Measurements from ENCODE around the gene COX7A2L. TPM values are rescaled to one million over a fixed set of nuclear protein-coding genes. Genes with fewer than 3 reads are reported as not detected.
"Not testable (repeated sequence)": the region's sequence is repeated elsewhere in the genome, so short reads cannot be mapped to it uniquely, and the experiment has no call there.

COX7A2L gene
- total RNA-seq, 1 donor from 2014 or later, result 83.3 TPM

DNA sequence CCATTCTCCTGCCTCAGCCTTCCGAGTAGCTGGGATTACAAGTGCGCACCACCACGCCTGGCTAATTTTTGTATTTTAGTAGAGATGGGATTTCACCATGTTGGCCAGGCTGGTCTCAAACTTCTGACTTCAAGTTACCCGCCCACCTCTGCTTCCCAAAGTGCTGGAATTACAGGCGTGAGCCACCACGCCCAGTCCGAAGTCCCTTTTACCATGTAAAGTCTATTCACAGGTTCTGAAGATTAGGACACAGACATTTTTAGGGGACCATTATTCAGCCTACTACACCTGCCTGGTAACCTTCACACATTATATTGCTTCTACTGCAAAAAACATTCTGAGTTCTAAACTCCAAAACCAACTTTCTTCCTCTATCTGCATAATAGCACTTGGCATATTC, 19.0 kb upstream of the COX7A2L start:
- H3K4me1 Mint-ChIP-seq (ENCODE audit: low read depth); H3K27ac Mint-ChIP-seq; intact Hi-C loops (cut with micrococcal nuclease); DNase-seq (ENCODE audit: low spot score); H3K36me3 Mint-ChIP-seq (ENCODE audit: low read depth); H3K4me3 Mint-ChIP-seq; H3K9me3 Mint-ChIP-seq: not testable (repeated sequence)
- peaks cover 16% of the 10 kb centered on the region for H3K27me3 Mint-ChIP-seq (ENCODE audit: insufficient read depth)

DNA sequence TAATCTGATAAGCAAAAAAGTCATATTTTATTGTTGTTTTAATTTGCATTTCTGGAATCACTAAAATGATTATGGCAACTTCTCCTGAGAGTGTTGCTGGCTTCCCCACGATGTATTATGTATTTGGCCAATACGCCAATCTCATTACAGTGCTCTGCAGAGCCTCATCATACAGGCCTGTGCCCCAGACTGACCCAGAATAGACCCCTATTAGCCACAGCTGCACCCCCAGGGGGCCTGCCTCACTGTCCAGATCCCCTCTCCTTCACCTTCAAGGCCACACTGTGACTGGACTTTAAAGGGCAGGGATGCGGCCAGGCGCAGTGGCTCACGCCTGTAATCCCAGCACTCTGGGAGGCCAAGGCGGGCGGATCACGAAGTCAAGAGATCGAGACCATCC, 17.4 kb upstream of the COX7A2L start:
- Mint-ChIP-seq H3K4me3 (no peak overlapping the region), H3K4me1 (ENCODE audit: low read depth) (no peaks in the 10 kb centered on the region), H3K27ac (no peak overlapping the region), H3K9me3 (no peaks in the 10 kb centered on the region), H3K36me3 (ENCODE audit: low read depth) (no peaks in the 10 kb centered on the region), H3K27me3 (ENCODE audit: insufficient read depth) (peaks cover 14% of the 10 kb centered on the region)
- intact Hi-C loops (cut with micrococcal nuclease), result no loop called here
- DNase-seq (ENCODE audit: low spot score), result no peak

DNA sequence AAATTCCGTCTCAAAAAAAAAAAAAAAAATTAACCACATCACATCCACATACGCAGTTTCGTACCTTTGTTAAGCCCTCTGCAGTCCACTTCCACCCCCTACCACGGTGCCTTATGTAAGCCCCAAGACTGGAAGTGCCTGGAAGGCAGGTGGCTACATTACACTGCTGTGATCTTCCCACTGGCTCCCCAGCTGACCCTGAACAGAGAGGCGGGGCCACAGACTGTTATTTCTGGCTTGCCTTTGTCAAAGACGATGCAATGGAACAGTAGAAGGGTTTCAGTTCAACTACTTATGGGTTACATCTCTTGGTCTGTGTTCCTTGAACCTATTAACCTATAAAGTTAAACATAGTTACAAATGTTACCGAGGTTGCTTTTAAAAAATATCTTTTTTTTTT, 15.7 kb upstream of the COX7A2L start:
- DNase-seq (ENCODE audit: low spot score), result no peak
- Mint-ChIP-seq H3K36me3 (ENCODE audit: low read depth) (no peaks in the 10 kb centered on the region), H3K4me1 (ENCODE audit: low read depth) (no peaks in the 10 kb centered on the region), H3K9me3 (no peaks in the 10 kb centered on the region), H3K4me3 (no peak overlapping the region), H3K27me3 (ENCODE audit: insufficient read depth) (peaks cover 14% of the 10 kb centered on the region), H3K27ac (no peak overlapping the region)
- intact Hi-C loops (cut with micrococcal nuclease), result no loop called here

DNA sequence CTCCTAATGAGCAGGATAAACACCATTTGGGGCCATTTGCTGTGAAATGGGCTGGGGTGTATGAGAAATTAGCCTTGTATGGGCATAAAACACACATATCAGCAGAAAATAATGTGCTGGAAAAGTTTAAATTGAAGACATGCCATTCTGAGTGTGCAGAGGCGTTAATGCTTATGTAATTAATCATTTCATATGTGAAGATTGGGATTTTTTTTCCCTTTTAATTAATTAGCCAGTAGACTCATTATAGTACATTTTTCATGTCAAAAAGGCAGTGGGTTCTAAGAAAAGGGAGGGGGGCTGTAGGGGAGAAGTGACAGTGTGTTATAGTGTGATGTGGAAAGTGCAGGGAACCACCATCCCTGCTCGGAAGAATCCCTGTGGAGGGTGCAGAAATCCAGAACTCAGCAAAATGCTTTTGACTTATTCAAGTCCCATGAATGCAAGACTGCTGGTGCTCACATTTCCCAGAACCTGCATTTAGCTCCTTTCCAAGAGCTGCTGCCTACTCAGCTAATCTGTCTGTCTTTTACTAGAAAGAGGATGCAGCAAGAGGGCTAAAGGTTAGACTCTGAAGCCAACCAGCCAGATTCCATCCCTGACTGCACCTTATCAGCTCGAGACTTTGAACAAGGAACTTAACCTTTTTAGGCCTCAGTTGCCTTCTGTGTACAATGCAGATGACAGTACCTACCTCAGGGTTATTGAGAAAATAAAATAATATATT, 11.6 kb upstream of the COX7A2L start:
- H3K4me3 Mint-ChIP-seq, result no peak overlapping the region
- no peaks in the 10 kb centered on the region for H3K36me3 Mint-ChIP-seq (ENCODE audit: low read depth)
- no peak for DNase-seq (ENCODE audit: low spot score)
- H3K9me3 Mint-ChIP-seq, result no peaks in the 10 kb centered on the region
- no peak overlapping the region for H3K27ac Mint-ChIP-seq
- H3K27me3 Mint-ChIP-seq (ENCODE audit: insufficient read depth), result peaks cover 10% of the 10 kb centered on the region
- intact Hi-C loops (cut with micrococcal nuclease), result no loop called here
- H3K4me1 Mint-ChIP-seq (ENCODE audit: low read depth), result no peaks in the 10 kb centered on the region

DNA sequence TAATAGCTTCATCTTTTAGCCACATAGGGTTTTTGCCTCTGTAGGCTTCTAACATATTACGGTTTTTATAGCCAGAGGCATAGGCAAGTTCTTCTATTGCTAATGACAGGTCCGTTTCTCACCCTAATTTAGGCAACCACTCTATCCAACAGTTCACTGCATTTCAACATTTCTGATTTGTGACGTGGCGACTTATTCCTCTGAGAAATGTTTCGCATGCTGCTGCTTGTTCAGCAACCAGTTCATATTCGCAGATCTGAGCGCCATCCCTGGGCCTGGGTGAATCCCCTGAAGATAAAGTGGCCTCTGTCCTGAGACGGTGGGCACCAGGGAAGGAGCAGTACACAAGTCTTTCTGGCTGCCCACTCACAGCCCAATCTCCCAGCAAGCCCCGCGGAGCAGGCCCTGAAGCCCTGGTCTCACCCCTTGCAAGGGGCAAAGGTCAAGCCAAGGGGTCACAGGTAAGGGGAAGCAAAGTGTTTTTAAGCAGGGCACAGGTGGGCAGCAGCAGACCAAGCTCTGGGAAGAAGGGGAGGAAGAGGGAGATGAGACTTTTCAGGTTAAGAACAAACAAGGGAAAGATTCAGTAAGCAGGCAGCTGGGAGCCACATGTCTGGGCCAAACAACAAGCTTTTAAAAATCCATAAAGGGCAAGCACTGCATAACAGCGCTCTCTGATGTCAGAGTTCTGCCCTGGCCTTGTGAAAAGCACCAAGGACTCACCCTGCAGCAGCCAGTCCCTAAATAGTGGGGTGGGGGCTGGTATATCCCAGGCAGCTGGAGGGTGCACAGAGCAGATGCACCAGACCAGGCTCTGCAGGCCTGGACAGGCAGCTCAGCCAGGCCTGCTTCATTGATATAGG, 10.8 kb upstream of the COX7A2L start:
- Mint-ChIP-seq H3K9me3 (no peaks in the 10 kb centered on the region), H3K27ac (no peak overlapping the region), H3K4me1 (ENCODE audit: low read depth) (peaks cover 7% of the 10 kb centered on the region), H3K36me3 (ENCODE audit: low read depth) (no peaks in the 10 kb centered on the region), H3K4me3 (no peak overlapping the region), H3K27me3 (ENCODE audit: insufficient read depth) (peaks cover 6% of the 10 kb centered on the region)
- no peak for DNase-seq (ENCODE audit: low spot score)
- intact Hi-C loops (cut with micrococcal nuclease), result no loop called here

DNA sequence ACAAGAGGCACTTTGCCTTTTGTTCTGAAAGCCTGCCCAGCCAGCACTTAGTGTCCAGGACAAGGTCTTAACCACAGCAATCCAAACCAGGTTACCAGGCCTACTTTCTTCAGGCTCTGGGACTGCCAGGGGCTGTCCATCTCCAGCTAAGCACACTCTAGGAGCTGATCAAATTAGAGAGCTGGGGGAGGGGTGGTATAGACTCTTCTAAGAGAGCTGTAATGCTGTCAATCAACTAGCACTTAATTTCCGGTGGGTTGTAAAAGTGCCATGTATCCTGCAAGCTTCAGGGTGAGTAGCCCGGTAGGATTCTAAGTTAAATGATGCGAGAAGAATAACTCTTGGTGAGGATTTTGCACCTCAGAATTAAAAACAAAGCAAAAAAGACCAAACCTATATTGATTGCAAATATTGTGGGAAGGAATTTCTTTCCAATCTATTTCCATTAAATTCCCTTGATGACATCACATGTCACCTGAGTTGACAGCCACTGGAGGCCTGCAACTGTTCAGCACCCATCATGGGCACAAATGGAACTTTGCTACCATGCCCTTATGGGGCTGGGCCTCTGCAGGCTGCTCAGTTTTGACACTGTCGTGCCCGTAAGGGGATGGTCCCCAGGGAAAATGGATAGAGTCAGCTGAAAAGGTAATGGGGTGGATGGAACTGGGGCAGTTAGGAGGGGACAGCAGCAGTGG, 8.7 kb upstream of the COX7A2L start:
- H3K4me1 Mint-ChIP-seq (ENCODE audit: low read depth), result peaks cover 9% of the 10 kb centered on the region
- intact Hi-C loops (cut with micrococcal nuclease), result loop anchor here (10.0 kb wide), 1 partner anchor 1405 kb away; the partner anchor contains the start of gene DYNC2LI1
- no peak for DNase-seq (ENCODE audit: low spot score)
- no peaks in the 10 kb centered on the region for H3K36me3 Mint-ChIP-seq (ENCODE audit: low read depth)
- peaks cover 4% of the 10 kb centered on the region for H3K27me3 Mint-ChIP-seq (ENCODE audit: insufficient read depth)
- no peaks in the 10 kb centered on the region for H3K9me3 Mint-ChIP-seq
- no peak overlapping the region for H3K4me3 Mint-ChIP-seq
- H3K27ac Mint-ChIP-seq, result no peak overlapping the region

DNA sequence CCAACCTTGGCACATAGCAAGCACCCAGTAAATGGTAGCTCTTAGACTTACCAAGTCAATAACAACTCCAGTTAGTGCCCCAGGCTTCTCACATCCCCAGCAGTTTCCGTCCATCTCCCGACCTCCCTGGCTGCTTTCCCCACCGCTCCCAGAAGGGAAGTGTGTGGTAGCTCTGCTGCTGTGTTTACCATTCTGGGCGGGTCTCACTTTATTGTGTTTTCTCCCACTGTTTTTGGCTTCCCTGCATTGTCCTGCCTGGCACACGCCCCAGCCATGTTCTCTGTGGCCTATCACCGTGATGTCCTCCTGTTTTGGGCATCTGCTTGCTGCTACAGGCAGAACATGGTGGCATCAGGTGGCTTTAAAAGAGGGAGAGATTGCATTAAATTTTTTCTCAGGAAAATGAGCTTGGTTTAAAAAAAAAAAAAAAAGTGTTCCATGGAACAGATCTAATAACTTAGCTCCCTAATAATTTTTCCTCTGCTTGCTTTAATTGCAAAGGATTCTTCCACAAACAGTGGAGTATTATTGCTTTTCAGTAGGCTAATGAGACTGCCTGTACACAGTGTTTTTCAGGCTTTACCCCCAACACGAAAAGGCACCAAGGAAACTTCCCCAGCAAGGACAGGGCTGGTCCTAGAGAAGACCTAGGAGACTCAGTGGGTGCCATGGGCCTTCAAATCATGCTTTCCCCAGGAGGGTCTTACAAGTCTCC, 8.0 kb upstream of the COX7A2L start:
- peaks cover 9% of the 10 kb centered on the region for H3K4me1 Mint-ChIP-seq (ENCODE audit: low read depth)
- no peak overlapping the region for H3K27ac Mint-ChIP-seq
- H3K9me3 Mint-ChIP-seq, result no peaks in the 10 kb centered on the region
- peaks cover 4% of the 10 kb centered on the region for H3K27me3 Mint-ChIP-seq (ENCODE audit: insufficient read depth)
- H3K36me3 Mint-ChIP-seq (ENCODE audit: low read depth), result no peaks in the 10 kb centered on the region
- no peak overlapping the region for H3K4me3 Mint-ChIP-seq
- intact Hi-C loops (cut with micrococcal nuclease), result loop anchor here (10.0 kb wide), 1 partner anchor 1406 kb away; the partner anchor contains the start of gene DYNC2LI1
- no peak for DNase-seq (ENCODE audit: low spot score)

DNA sequence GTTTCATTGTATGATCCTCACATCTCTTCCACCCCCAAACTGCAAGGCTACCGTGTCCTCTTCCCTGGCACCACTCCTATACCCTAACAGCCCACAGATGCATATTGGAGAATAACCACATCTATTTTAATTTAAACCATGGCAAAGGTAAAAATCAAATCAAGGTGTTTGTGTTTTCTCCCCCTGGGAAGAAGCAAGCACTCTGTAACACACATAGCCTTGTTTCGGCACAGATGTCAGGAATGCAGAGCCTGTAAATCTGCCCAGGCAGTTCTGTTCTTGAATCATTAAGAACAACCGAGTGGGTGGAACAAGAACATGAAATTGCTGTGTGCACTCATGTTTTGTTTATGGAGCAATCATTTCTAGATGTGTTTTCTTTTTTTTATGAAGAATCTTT, 6.8 kb upstream of the COX7A2L start:
- no peaks in the 10 kb centered on the region for H3K36me3 Mint-ChIP-seq (ENCODE audit: low read depth)
- H3K9me3 Mint-ChIP-seq, result no peaks in the 10 kb centered on the region
- no peak overlapping the region for H3K27ac Mint-ChIP-seq
- H3K4me3 Mint-ChIP-seq, result no peak overlapping the region
- intact Hi-C loops (cut with micrococcal nuclease), result loop anchor here (10.0 kb wide), 1 partner anchor 1407 kb away; the partner anchor contains the start of gene DYNC2LI1
- H3K27me3 Mint-ChIP-seq (ENCODE audit: insufficient read depth), result peaks cover 4% of the 10 kb centered on the region
- no peak for DNase-seq (ENCODE audit: low spot score)
- peaks cover 9% of the 10 kb centered on the region for H3K4me1 Mint-ChIP-seq (ENCODE audit: low read depth)

DNA sequence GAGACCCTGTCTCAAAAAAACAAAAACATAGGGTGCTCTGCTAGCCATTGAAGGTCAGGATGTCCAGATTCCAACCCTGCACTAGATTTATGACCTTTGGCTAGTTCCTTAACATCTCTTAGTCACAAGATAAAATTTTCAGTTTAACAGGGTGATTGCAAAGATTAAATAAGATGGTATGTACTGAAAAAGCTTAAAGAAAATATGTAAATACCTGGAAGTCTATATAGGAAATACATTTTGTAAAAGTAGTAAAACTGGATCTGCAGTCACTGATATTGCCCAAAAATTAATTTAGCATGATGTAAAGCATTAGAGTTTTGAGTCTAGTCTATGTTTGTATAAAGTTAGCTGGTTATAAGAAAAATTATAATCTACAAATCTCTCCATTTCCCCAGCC, 5.4 kb upstream of the COX7A2L start:
- Mint-ChIP-seq H3K4me3 (no peak overlapping the region), H3K36me3 (ENCODE audit: low read depth) (no peaks in the 10 kb centered on the region), H3K27me3 (ENCODE audit: insufficient read depth) (peaks cover 4% of the 10 kb centered on the region), H3K9me3 (no peaks in the 10 kb centered on the region), H3K4me1 (ENCODE audit: low read depth) (peaks cover 19% of the 10 kb centered on the region), H3K27ac (no peak overlapping the region)
- intact Hi-C loops (cut with micrococcal nuclease), result loop anchor here (10.0 kb wide), 1 partner anchor 1408 kb away; the partner anchor contains the start of gene DYNC2LI1
- DNase-seq (ENCODE audit: low spot score), result no peak

DNA sequence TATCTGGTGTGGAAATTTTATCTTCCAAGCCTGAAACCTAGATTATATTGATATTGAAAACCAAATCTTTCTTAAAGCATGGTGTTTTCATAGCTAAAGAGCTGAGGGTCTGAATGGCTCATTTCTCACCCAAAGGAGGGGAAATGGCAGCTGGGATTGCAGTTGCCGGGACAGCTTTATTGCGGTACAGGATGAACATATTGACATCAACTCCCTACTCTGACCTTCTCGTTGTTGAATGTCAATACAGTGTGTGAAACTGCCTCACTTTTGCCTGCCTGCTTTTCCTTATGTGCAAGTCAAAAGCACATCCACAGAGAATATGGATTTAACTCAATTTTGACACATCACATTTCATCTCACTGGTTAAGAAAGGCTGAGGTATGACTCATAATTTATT, 3.6 kb upstream of the COX7A2L start:
- no peaks in the 10 kb centered on the region for H3K36me3 Mint-ChIP-seq (ENCODE audit: low read depth)
- intact Hi-C loops (cut with micrococcal nuclease), result loop anchor here (5.0 to 10.0 kb wide), 3 partner anchors 298 to 1998 kb away; partner anchors contain the start of genes CAMKMT, DYNC2LI1 and PREPL
- peaks cover 28% of the 10 kb centered on the region for H3K4me1 Mint-ChIP-seq (ENCODE audit: low read depth)
- DNase-seq (ENCODE audit: low spot score), result no peak
- no peak overlapping the region for H3K27ac Mint-ChIP-seq
- no peak overlapping the region for H3K4me3 Mint-ChIP-seq
- H3K27me3 Mint-ChIP-seq (ENCODE audit: insufficient read depth), result peaks cover 4% of the 10 kb centered on the region
- H3K9me3 Mint-ChIP-seq, result no peaks in the 10 kb centered on the region

DNA sequence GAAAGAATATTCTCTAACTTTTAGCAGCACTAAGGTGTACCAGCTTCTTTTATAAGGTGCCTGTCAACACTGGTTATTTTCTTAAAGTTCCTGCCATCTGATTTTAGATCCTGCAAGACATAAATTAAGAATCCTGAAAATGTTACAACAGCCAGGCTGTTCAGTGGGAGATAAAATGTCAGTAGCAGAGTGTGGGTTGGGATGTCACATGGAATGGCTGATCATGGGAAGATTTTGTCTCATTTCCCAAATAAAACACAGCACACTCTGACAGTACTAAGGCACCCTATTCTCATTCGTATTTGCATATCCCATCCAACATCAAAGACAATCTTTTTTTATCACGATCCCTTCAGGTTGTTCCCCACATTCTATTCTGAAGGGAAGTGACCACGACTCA, 2.4 kb upstream of the COX7A2L start:
- Mint-ChIP-seq H3K4me3 (no peak overlapping the region), H3K9me3 (no peaks in the 10 kb centered on the region), H3K36me3 (ENCODE audit: low read depth) (no peaks in the 10 kb centered on the region), H3K4me1 (ENCODE audit: low read depth) (peaks cover 40% of the 10 kb centered on the region), H3K27me3 (ENCODE audit: insufficient read depth) (peaks cover 4% of the 10 kb centered on the region), H3K27ac (no peak overlapping the region)
- intact Hi-C loops (cut with micrococcal nuclease), result loop anchor here (5.0 to 10.0 kb wide), 3 partner anchors 299 to 1999 kb away; partner anchors contain the start of genes CAMKMT, DYNC2LI1 and PREPL
- DNase-seq (ENCODE audit: low spot score), result no peak

DNA sequence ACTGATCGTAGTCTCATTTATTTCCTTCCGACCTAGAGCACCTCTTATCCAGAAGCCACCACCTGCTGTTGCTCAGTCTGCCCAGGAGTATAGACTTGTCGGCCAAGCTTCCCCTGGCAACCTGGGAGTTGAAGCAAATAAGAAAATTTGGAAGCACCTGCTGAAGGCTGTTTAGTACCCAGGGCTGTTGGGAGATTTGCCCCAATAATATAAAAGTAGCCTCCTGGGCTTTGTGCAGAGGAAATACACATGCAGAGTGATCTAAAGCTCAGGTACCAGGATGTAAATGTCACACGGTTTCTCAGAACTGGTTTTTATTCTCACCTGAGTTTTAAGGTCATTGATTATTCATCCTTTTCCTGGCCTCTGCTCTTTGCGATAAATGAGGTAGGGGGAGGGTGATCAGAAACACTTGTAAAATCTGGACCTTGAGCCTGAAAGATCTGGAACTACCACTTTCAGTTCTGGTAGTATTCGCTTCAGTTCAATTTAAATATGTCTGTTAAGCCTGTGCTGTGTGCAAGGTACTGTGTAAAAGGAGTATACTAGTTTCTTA, 789 bp upstream of the COX7A2L start:
- intact Hi-C loops (cut with micrococcal nuclease), result loop anchor here (1.0 to 10.0 kb wide), 15 partner anchors 31 to 2000 kb away; partner anchors contain the start of genes CAMKMT, DYNC2LI1, EML4 and LRPPRC
- Mint-ChIP-seq H3K4me3 (peak overlapping the region; percentile 94), H3K27me3 (ENCODE audit: insufficient read depth) (no peaks in the 10 kb centered on the region), H3K36me3 (ENCODE audit: low read depth) (peaks cover 5% of the 10 kb centered on the region), H3K27ac (peak overlapping the region; percentile 92), H3K9me3 (no peaks in the 10 kb centered on the region), H3K4me1 (ENCODE audit: low read depth) (peaks cover 47% of the 10 kb centered on the region)
- no peak for DNase-seq (ENCODE audit: low spot score)

Measured in activated T-helper 1 cell treated with anti-CD3 and anti-CD28 coated beads, Interleukin-12 subunit alpha, Interleukin-12 subunit beta, Interleukin-2, Interleukin-4 antibody, amounts not matched to agents 30 ng/mL and 10 ng/mL and 1 ng/mL, durations not matched to agents 14 hours and 24 hours and 36 hours (primary cell).